ENCODE data around the gene KAZN. TPM values are rescaled to one million over a fixed set of nuclear protein-coding genes. Genes with fewer than 3 reads are reported as not detected.

KAZN gene
- total and polyA plus RNA-seq, 2 of the 8 experiments (the other 6 are each of a cell fraction or from before 2014, with no cell fraction given): 3.7 to 11.8 TPM

GRCh38 chr1:14663773-14664172 is 65.3 kb downstream of the KAZN start:
- POLR2A ChIA-PET (ENCODE audit: partially characterized antibody): no interaction called here
- no peaks in the 10 kb centered on the region for H3K27me3 ChIP-seq (replicated peaks in 1 of 4; ENCODE audit: control insufficient read depth in 3 of 4, extremely low read depth in 1 of 4, insufficient read depth in 3 of 4, low read length in 3 of 4)
- CTCF ChIA-PET (ENCODE audit: partially characterized antibody): interaction anchor here (0.8 to 1.2 kb wide), 2 partner anchors 9 to 12 kb away, joined by 3 to 4 read pairs; no protein-coding TSS in a partner anchor
- no peak overlapping the region for H3K27ac ChIP-seq (ENCODE audit: low read depth, low read length)
- no peak overlapping the region for H4K91ac ChIP-seq (replicated peaks; ENCODE audit: insufficient read length, low read length)
- H3K9ac ChIP-seq (replicated peaks in 1 of 4; ENCODE audit: extremely low read depth in 1 of 4, low read depth in 3 of 4, low read length in 3 of 4): no peak overlapping the region
- no peak overlapping the region for H2BK12ac ChIP-seq (ENCODE audit: low read depth, low read length)
- no peak overlapping the region for H4K5ac ChIP-seq (ENCODE audit: insufficient read length, low read depth, low read length)
- H3K14ac ChIP-seq (ENCODE audit: insufficient read length): no peak overlapping the region
- no peaks in the 10 kb centered on the region for H3K36me3 ChIP-seq (ENCODE audit: control insufficient read depth in 2 of 4, insufficient read depth in 4 of 4, low read length in 3 of 4)
- H3K4me1 ChIP-seq (replicated peaks in 1 of 4; ENCODE audit: control insufficient read depth in 3 of 4, insufficient read depth in 4 of 4, low read length in 3 of 4): peaks cover 0 to 4% (median under 1%) of the 10 kb centered on the region in 4 experiments; a peak in 2 of 7 replicates
- no peak overlapping the region for H2AFZ ChIP-seq (ENCODE audit: low read length)
- no peak overlapping the region for H3K4ac ChIP-seq (replicated peaks; ENCODE audit: insufficient read length, low read depth, low read length)
- no peaks in the 10 kb centered on the region for H3K79me2 ChIP-seq (ENCODE audit: control insufficient read depth in 1 of 2, insufficient read depth in 2 of 2, low read length in 2 of 2)
- FAIRE-seq: no peak
- no peak overlapping the region for H3K4me2 ChIP-seq (ENCODE audit: insufficient read depth in 1 of 2, low read depth in 2 of 2, low read length in 2 of 2)
- no peak for DNase-seq (ENCODE audit: low read depth in 1 of 2, low spot score in 2 of 2)
- no peak overlapping the region for H3K4me3 ChIP-seq (ENCODE audit: extremely low read depth in 1 of 4, insufficient read depth in 2 of 4, low read depth in 3 of 4, low read length in 4 of 4)
- H4K20me1 ChIP-seq (replicated peaks in 1 of 2; ENCODE audit: control insufficient read depth in 1 of 2, insufficient read depth in 2 of 2, low read length in 2 of 2): no peaks in the 10 kb centered on the region
- H3K79me1 ChIP-seq (ENCODE audit: low read depth, low read length): no peaks in the 10 kb centered on the region
- no peak overlapping the region for H3K23ac ChIP-seq (ENCODE audit: insufficient read length)
- no peak overlapping the region for H3K56ac ChIP-seq (replicated peaks; ENCODE audit: insufficient read length, low read depth, low read length)
- no peak overlapping the region for H3K18ac ChIP-seq (ENCODE audit: extremely low read depth, low read length)
- H3K23me2 ChIP-seq (ENCODE audit: low read depth, low read length): no peaks in the 10 kb centered on the region; the same call in 1 of the 2 replicates
- no peak overlapping the region for H2BK120ac ChIP-seq (replicated peaks; ENCODE audit: low read depth, low read length)
- no peak overlapping the region for H2BK20ac ChIP-seq (ENCODE audit: low read length)
- 88% methylated on average over 6 of the region's 6 CpGs; no CpG with 5 or more reads in 1 of the 2 experiments for WGBS, 2 experiments (ENCODE audit: extremely low coverage in 1 of 2, insufficient coverage in 1 of 2, insufficient read length in 1 of 2, insufficient replicate concordance in 2 of 2, low coverage in 1 of 2, low lambda C conversion rate in 2 of 2, missing lambda C conversion rate in 1 of 2)
- H4K8ac ChIP-seq (ENCODE audit: extremely low read depth, insufficient read depth, low read length): no peak overlapping the region
- H2AK5ac ChIP-seq (ENCODE audit: low read depth, low read length): no peak overlapping the region
- no peaks in the 10 kb centered on the region for H3K9me3 ChIP-seq (ENCODE audit: insufficient read depth in 2 of 2, low read depth in 1 of 2, low read length in 1 of 2)
- no peak overlapping the region for H2BK15ac ChIP-seq (ENCODE audit: low read length)
- no peak overlapping the region for H2BK5ac ChIP-seq (ENCODE audit: low read depth, low read length)
- TF ChIP-seq RNF2 (IDR thresholded peaks at IDR 0.05; ENCODE audit: borderline replicate concordance, low read depth, low read length, missing control alignments, poor library complexity, severe bottlenecking): no peak
- no peak for TF ChIP-seq GABPA (IDR thresholded peaks at IDR 0.05; ENCODE audit: borderline replicate concordance, insufficient read depth, low read length)
- TF ChIP-seq ATF2 (IDR thresholded peaks at IDR 0.05; ENCODE audit: low read length): no peak
- no peak for TF ChIP-seq SRF (IDR thresholded peaks at IDR 0.05; ENCODE audit: low read depth, low read length)
- no peak for TF ChIP-seq RXRA (IDR thresholded peaks at IDR 0.05; ENCODE audit: insufficient read depth, low read depth, low read length)
- no peak for TF ChIP-seq SIN3A (conservative IDR thresholded peaks at IDR 0.05 in 1 of 2, IDR thresholded peaks at IDR 0.05 in 1 of 2; ENCODE audit: low read depth in 1 of 2, low read length in 2 of 2)
- TF ChIP-seq EGR1 (IDR thresholded peaks at IDR 0.05; ENCODE audit: borderline replicate concordance, low read depth, low read length): no peak
